Fibroblast of lung (primary cell): ENCODE results near the gene GRK1. TPM values are rescaled to one million over a fixed set of nuclear protein-coding genes. Genes with fewer than 3 reads are reported as not detected.

ENCODE experiments used
- DNase-seq, 2 donors: peaks; one replicate each; pipeline versions ENCODE4 v3.0.0 to v3.0.0-alpha.2; 2010; ENCODE audit warnings: low read depth in 2 of 2
- H2AFZ ChIP-seq: 2 replicates; pipeline ENCODE4 v1.5.1; 2012; ENCODE audit warnings: low read length, control low read depth, inconsistent platforms
- H3K27ac ChIP-seq: 2 replicates; pipeline ENCODE4 v1.5.1; 2011; ENCODE audit warnings: low read length, control low read depth; ENCODE audit not compliant: insufficient read depth
- H3K27me3 ChIP-seq: 2 replicates; pipeline ENCODE4 v1.5.1; 2011; ENCODE audit warnings: mild to moderate bottlenecking, low read length; ENCODE audit not compliant: control insufficient read depth, insufficient read depth
- H3K36me3 ChIP-seq: 2 replicates; pipeline ENCODE4 v1.5.1; 2011; ENCODE audit warnings: low read length; ENCODE audit not compliant: control insufficient read depth, insufficient read depth
- H3K4me1 ChIP-seq: 2 replicates; pipeline ENCODE4 v1.5.1; 2011; ENCODE audit warnings: low read length; ENCODE audit not compliant: control insufficient read depth, insufficient read depth; ENCODE audit errors: extremely low read depth
- H3K4me2 ChIP-seq: 2 replicates; pipeline ENCODE4 v1.5.1; 2011; ENCODE audit warnings: low read length, control low read depth; ENCODE audit not compliant: insufficient read depth; ENCODE audit errors: extremely low read depth
- H3K4me3 ChIP-seq, 4 experiments: fragments of 200-600 bp in 1 of 4; sonication (generic) in 1 of 4; replicated peaks in 1 of 4; 2 replicates each; pipeline ENCODE4 v1.5.1; 2011 to 2016; ENCODE audit warnings: low read length in 4 of 4, low read depth in 3 of 4, mild to moderate bottlenecking in 3 of 4, control low read depth in 2 of 4, inconsistent platforms in 1 of 4, mixed read lengths in 1 of 4; ENCODE audit not compliant: insufficient read depth in 1 of 4; ENCODE audit errors: control extremely low read depth in 1 of 4
- H3K79me2 ChIP-seq: 2 replicates; pipeline ENCODE4 v1.5.1; 2012; ENCODE audit warnings: mild to moderate bottlenecking, low read length, inconsistent platforms; ENCODE audit not compliant: control insufficient read depth, insufficient read depth
- H3K9ac ChIP-seq: 2 replicates; pipeline ENCODE4 v1.5.1; 2011; ENCODE audit warnings: mild to moderate bottlenecking, low read length, control low read depth; ENCODE audit not compliant: insufficient read depth
- H3K9me3 ChIP-seq: 2 replicates; pipeline ENCODE4 v1.5.1; 2012; ENCODE audit warnings: low read depth, low read length; ENCODE audit not compliant: control insufficient read depth, insufficient read depth
- H4K20me1 ChIP-seq: 2 replicates; pipeline ENCODE4 v1.5.1; 2011; ENCODE audit warnings: low read length; ENCODE audit not compliant: control insufficient read depth, insufficient read depth; ENCODE audit errors: extremely low read depth
- CTCF ChIP-seq, 2 donors: IDR thresholded peaks in 1 of 2; conservative IDR thresholded peaks in 1 of 2; 1 replicate in 1 of 2; 2 replicates in 1 of 2; pipeline ENCODE4 v1.5.1; 2011 to 2012; ENCODE audit warnings: low read length in 2 of 2, control low read depth in 1 of 2, inconsistent platforms in 1 of 2, low read depth in 1 of 2, mild to moderate bottlenecking in 1 of 2
- EZH2 ChIP-seq: IDR thresholded peaks from 2 replicates; pipeline ENCODE4 v1.5.1; 2012; ENCODE audit warnings: low read length, control low read depth, mild to moderate bottlenecking; ENCODE audit errors: missing control alignments
- polyA plus RNA-seq, 2 donors: library from polyadenylated mRNA; depleted of rRNA in 1 of 2; stranded (reverse) in 1 of 2; unstranded in 1 of 2; fragments of >200 nt; gene quantifications; 2 replicates each; pipeline ENCODE4 v1.2.1, GENCODE V29; 2011 to 2012; ENCODE audit warnings: missing spikeins in 1 of 2
- total RNA-seq: library from RNA; depleted of rRNA; stranded (reverse); fragments of >200 nt; gene quantifications from 2 replicates; pipeline ENCODE4 v1.2.1, GENCODE V29; 2014

Gene GRK1
- total and polyA plus RNA-seq, 2 donors (not counting 1 experiment from before 2014, with no cell fraction given) = 0.17 TPM; not detected in 1

GRCh38 chr13:113642563-113642962 is 24.5 kb upstream of the GRK1 start:
- Histone ChIP-seq H3K9me3 (no peaks in the 10 kb centered on the region), H3K27me3 (no peaks in the 10 kb centered on the region), H3K4me3 (no peak overlapping the region), H2AFZ (no peak overlapping the region), H3K9ac (no peak overlapping the region), H3K79me2 (no peaks in the 10 kb centered on the region), H4K20me1 (no peaks in the 10 kb centered on the region), H3K36me3 (peaks cover 10% of the 10 kb centered on the region), H3K4me2 (no peak overlapping the region), H3K27ac (no peak overlapping the region), H3K4me1 (no peaks in the 10 kb centered on the region)
- DNase-seq = no peak
- TF ChIP-seq EZH2 = no peak
- TF ChIP-seq CTCF (conservative IDR thresholded peaks at IDR 0.05 in 1 of 2, IDR thresholded peaks at IDR 0.05 in 1 of 2; ENCODE audit: low read depth in 1 of 2, low read length in 2 of 2) = no peak

DNA sequence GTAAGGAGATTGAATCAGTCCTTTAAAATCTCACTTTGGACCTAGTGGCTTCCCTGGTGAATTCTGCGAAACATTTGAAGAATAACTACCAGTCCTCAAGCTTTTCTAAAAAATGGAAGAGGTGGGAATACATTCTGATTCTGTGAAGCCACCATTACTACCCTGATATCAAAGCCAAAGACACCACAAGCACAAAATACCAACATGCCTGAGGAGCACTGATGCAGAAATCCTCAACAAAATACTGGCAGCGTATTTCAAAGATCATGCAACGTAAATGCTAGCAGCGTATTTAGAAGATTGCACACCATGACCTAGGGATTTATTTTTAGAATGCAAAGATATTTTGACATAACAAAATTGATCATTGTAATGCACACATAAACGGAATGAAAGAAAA is 23.4 kb upstream of the GRK1 start:
- no peak overlapping the region for H3K4me2 ChIP-seq
- no peak for TF ChIP-seq EZH2
- H3K4me1 ChIP-seq = no peaks in the 10 kb centered on the region
- H3K9ac ChIP-seq = no peak overlapping the region
- no peaks in the 10 kb centered on the region for H3K9me3 ChIP-seq
- no peaks in the 10 kb centered on the region for H3K79me2 ChIP-seq
- H3K4me3 ChIP-seq = no peak overlapping the region
- DNase-seq = peak in 1 of 2 donors; percentile 91
- peaks cover 5% of the 10 kb centered on the region for H3K36me3 ChIP-seq
- no peak overlapping the region for H3K27ac ChIP-seq
- no peak overlapping the region for H2AFZ ChIP-seq
- H4K20me1 ChIP-seq = no peaks in the 10 kb centered on the region
- H3K27me3 ChIP-seq = no peaks in the 10 kb centered on the region

DNA sequence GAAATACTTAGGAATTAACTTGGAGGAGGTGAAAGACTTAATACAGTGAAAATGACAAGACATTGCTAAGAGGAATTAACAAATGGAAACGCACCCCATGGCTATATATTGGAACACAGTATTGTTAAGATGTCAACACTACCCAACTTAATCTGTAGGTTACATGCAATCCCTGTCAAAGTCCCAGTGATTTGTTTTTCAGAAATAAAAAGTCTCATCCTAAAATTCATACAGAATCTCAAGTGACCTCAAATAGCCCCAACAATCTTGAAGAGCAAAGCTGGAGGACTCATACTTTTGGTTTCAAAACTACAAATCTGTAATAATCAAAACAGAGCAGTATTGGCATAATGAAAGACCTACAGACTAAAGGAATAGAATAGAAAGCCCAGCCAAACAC is 22.2 kb upstream of the GRK1 start:
- Histone ChIP-seq H3K27ac (no peak overlapping the region), H3K36me3 (peaks cover 4% of the 10 kb centered on the region), H3K9me3 (no peaks in the 10 kb centered on the region), H2AFZ (no peak overlapping the region), H3K79me2 (no peaks in the 10 kb centered on the region), H3K4me2 (no peak overlapping the region), H3K4me1 (no peaks in the 10 kb centered on the region), H3K27me3 (no peaks in the 10 kb centered on the region), H4K20me1 (no peaks in the 10 kb centered on the region), H3K4me3 (no peak overlapping the region), H3K9ac (no peak overlapping the region)
- DNase-seq = no peak
- TF ChIP-seq EZH2 = no peak
- no peak for TF ChIP-seq CTCF (conservative IDR thresholded peaks at IDR 0.05 in 1 of 2, IDR thresholded peaks at IDR 0.05 in 1 of 2; ENCODE audit: low read depth in 1 of 2, low read length in 2 of 2)
